NCI-H82 (cell line): ENCODE measurements around the gene ST3GAL2.
A peak's percentile ranks its signal among the peaks of the same experiment; 100 is the strongest.

Experiments
- DNase-seq: peaks from one replicate; lab custom pipeline; 2025; lab: John Stamatoyannopoulos, UW

The ST3GAL2 gene

GRCh38 chr16:70437582-70438557, 1.0 kb downstream of the ST3GAL2 start:
- peak; percentile 77 for DNase-seq

DNA sequence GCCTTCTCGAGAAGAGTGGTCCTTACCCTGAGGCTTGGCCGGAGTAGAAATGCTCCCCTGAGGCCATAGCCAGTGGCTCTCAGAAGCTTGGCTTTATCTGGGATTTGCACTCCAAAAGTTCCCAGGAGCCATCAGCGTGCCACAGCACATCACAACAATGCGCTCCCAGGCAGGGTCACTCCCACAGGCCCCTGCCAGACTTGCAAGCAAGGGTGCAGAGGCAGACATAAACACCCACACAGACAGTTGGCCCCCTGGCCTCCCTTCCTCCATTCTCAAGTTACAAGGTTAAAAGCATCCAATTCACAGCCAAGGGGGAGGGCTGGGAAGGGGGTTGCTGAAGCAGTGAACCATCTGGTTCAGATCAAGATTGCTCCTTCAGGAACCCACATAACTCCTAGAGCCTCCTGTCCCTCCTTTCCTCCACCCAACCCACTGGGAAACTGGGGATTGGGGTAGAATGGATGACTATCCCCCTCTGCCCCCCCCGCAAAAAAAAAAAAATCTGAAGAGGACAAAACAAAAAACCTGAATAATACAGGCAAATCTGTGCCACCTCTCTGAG, 1.8 kb downstream of the ST3GAL2 start:
- peak; percentile 96 for DNase-seq

GRCh38 chr16:70434484-70435260, 4.2 kb downstream of the ST3GAL2 start:
- DNase-seq: no peak

GRCh38 chr16:70433458-70434103, 5.3 kb downstream of the ST3GAL2 start:
- DNase-seq: no peak

DNA sequence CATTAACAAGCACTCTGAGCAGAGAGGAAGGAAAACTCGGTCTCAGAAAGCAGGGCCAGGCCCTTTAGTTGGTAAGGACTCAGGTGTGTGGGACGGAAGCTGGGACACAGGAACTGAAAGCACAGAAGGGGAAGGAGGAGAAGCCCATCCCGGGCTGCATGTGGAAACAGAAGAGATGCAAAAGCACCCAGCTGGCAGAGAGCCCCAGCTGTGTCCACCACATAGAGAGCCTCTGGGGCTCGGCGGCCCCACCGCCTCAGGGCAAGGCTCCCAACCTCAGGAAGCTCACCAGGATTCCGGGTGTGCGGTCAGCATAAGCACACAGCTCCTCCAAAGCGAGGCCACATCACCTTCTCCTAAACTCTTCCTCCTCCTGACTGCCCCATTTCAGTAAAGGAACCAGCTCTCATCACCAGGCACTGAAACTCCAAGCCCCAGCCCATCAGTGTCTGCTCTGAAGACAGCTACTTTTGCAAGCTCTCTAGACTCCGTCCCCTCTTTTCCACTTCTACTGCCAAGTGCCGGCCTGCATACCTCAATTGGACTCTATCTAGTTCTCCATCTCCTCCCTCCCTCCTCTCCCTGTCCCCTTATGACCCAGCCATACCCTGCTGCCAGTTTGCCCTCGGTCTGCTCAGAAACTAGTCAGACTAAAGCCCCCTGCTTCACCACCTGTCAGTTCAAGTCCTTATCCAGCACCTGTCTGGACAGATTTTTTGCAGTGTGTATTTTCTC, 6.0 kb downstream of the ST3GAL2 start:
- peak; percentile 51 for DNase-seq

DNA sequence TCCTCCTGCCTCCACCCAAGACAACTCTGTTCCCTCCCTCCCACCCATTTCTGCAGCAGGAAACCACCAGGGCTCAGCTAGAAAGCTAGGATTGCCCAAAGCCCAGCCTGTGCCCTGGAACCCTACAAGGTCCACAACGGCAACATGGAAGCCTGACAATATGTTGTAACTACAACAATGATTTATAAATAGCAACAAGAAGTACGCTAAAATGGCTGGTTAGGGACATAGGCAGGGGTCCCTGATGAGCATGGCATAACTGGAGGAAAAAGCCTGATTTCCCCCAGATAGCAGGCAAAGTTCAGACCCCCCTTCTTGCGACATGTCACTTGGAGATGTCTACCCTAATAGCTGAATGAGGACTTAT, 6.6 kb downstream of the ST3GAL2 start:
- DNase-seq: no peak

- peak; percentile 34 for DNase-seq
Observed at GRCh38 chr16:70430667-70431536, 8.0 kb downstream of the ST3GAL2 start.

- no peak for DNase-seq
Observed at GRCh38 chr16:70429888-70430666, 8.8 kb downstream of the ST3GAL2 start.

GRCh38 chr16:70428178-70428998, 10.5 kb downstream of the ST3GAL2 start:
- DNase-seq: peak; percentile 91

GRCh38 chr16:70427786-70428177, 11.1 kb downstream of the ST3GAL2 start:
- DNase-seq: peak; percentile 71

GRCh38 chr16:70422543-70422942, 16.4 kb downstream of the ST3GAL2 start:
- no peak for DNase-seq

DNA sequence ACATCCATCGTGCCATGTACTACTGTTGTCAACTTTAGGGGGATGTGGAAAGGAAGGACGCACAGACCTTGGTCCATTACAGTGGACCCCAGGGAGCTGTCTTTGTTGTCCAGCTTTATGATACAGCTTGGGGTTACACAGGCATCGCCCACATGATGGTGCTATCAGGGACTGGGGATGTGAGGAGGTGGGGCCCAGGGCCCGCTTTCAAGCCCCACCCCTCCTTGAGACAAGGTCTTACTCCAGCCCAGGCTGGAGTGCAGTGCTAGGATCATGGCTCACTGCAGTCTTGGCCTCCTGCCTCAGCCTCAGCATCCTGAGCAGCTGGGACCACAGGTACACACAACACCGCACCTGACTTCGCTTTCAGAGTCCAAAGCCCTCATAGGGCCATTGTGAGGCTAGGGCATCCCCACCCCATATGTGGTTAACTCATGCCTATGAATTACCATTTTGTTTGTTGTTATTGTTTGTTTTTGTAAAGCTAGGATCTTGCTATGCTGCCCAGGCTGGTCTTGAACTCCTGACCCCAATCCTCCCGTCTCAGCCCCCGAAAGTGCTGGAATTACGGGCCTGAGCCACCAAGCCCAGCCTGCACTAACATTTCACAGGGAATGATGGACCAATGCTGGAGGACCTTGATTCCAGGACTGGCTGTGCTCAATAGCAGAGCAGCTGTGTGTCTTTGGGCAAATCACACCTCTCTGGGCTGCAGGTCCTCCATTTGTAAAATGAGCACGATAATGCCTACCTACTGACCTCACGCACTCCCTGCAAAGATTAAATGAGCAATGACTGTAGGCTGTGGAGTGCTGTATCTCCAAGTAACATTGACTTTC, 17.2 kb downstream of the ST3GAL2 start:
- DNase-seq: no peak

- no peak for DNase-seq
Observed at GRCh38 chr16:70421014-70421413, 17.9 kb downstream of the ST3GAL2 start.

DNA sequence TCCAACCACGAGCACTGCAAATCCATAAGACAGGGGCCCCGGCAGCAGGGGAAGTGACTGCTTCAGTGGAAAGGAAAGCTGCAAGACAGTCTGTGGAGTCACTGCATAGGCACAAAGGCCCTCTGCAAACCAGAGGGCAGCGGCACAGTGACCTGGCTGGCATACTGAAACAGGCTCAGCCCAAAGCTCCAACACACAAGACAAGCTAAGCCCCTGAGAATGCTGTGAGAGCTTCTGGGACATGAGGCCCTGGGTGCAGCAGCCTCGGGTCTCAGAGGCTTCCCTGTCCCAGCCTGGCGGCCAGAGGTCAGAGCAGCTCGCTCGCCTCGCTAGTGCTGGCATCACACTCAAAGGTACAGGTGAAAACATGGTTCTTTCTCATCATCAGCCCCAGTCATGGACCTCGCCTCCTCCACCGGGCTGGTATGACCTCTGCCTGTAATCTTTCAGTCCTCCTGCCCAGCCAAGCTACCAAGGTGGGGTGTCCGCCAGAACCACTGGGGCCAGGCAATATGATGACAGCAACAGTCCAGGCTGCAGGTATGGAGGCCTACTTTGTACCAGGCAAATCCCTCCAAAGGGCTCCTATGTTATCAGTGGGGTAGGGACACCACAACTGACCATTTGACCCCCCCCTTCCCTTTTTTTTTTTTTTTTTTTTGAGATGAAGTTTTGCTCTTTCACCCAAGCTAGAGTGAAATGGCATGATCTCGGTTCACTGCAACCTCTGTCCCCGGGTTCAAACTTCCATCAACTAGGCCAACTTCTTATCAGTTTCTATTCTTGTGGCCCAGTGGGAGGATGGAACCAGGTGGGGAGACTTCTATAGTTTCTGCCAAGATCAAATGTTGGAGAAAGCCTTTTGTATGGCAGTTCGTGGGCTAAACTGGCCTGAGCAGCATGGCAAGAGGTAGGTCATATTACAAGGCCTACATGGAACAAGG, 19.2 kb downstream of the ST3GAL2 start:
- DNase-seq: no peak

- no peak for DNase-seq
Observed at GRCh38 chr16:70418993-70419318, 19.9 kb downstream of the ST3GAL2 start.

- DNase-seq: no peak
Observed at GRCh38 chr16:70418274-70418992, 20.5 kb downstream of the ST3GAL2 start.
